Neural crest cell (in vitro differentiated cells): ENCODE measurements around the gene SPINT1. TPM values are rescaled to one million over a fixed set of nuclear protein-coding genes. Genes with fewer than 3 reads are reported as not detected.

Experiments used
- DNase-seq: peaks from one replicate; pipeline ENCODE4 v3.0.0; 2021; ENCODE audit warnings: low read depth, mixed read lengths, low spot score
- H3K27ac Mint-ChIP-seq: one replicate; pipeline ENCODE4 v1.8.0; 2021; ENCODE audit warnings: mild to moderate bottlenecking, mixed read lengths; ENCODE audit not compliant: unreplicated experiment
- H3K27me3 Mint-ChIP-seq: 2 replicates; pipeline ENCODE4 v1.8.0; 2021; ENCODE audit warnings: low read depth, mild to moderate bottlenecking, mixed read lengths
- H3K36me3 Mint-ChIP-seq: 2 replicates; pipeline ENCODE4 v1.8.0; 2021; ENCODE audit warnings: low read depth, mild to moderate bottlenecking, mixed read lengths
- H3K4me1 Mint-ChIP-seq: 2 replicates; pipeline ENCODE4 v1.8.0; 2021; ENCODE audit warnings: mixed read lengths
- H3K4me3 Mint-ChIP-seq: one replicate; pipeline ENCODE4 v1.8.0; 2021; ENCODE audit warnings: mild to moderate bottlenecking, mixed read lengths
- H3K9me3 Mint-ChIP-seq: 2 replicates; pipeline ENCODE4 v1.8.0; 2021; ENCODE audit warnings: mixed read lengths
- total RNA-seq: library from RNA; stranded (reverse); gene quantifications from 2 replicates; pipeline ENCODE4 v1.2.1, GENCODE V29; 2021
- TF ChIP-seq, protein P1 (sequence below): fragments of 200-600 bp; sonication (generic); conservative IDR thresholded peaks from 2 replicates; pipeline ENCODE4 v1.5.0; 2021; ENCODE audit warnings: antibody characterized with exemption, mild to moderate bottlenecking

SPINT1 gene
- total RNA-seq, 1 donor from 2014 or later: 1.0 TPM

DNA sequence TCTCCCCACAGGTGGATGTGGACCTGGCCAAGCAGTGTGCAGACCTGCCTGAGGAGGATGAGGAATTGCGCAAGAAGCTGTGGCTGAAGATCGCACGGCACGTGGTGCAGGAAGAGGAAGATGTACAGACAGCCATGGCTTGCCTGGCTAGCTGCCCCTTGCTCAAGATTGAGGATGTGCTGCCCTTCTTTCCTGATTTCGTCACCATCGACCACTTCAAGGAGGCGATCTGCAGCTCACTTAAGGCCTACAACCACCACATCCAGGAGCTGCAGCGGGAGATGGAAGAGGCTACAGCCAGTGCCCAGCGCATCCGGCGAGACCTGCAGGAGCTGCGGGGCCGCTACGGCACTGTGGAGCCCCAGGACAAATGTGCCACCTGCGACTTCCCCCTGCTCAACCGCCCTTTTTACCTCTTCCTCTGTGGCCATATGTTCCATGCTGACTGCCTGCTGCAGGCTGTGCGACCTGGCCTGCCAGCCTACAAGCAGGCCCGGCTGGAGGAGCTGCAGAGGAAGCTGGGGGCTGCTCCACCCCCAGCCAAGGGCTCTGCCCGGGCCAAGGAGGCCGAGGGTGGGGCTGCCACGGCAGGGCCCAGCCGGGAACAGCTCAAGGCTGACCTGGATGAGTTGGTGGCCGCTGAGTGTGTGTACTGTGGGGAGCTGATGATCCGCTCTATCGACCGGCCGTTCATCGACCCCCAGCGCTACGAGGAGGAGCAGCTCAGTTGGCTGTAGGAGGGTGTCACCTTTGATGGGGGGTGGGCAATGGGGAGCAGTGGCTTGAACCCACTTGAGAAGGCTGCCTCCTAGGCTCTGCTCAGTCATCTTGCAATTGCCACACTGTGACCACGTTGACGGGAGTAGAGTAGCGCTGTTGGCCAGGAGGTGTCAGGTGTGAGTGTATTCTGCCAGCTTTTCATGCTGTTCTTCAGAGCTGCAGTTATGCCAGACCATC lies 59.0 kb downstream of the SPINT1 start:
- Mint-ChIP-seq H3K9me3 (no peaks in the 10 kb centered on the region), H3K36me3 (peaks cover 2% of the 10 kb centered on the region), H3K27me3 (no peaks in the 10 kb centered on the region), H3K4me1 (peaks cover 11% of the 10 kb centered on the region), H3K4me3 (peak overlapping the region; percentile 15), H3K27ac (peak overlapping the region; percentile 35)
- no peak for DNase-seq
- TF ChIP-seq, protein P1, sequence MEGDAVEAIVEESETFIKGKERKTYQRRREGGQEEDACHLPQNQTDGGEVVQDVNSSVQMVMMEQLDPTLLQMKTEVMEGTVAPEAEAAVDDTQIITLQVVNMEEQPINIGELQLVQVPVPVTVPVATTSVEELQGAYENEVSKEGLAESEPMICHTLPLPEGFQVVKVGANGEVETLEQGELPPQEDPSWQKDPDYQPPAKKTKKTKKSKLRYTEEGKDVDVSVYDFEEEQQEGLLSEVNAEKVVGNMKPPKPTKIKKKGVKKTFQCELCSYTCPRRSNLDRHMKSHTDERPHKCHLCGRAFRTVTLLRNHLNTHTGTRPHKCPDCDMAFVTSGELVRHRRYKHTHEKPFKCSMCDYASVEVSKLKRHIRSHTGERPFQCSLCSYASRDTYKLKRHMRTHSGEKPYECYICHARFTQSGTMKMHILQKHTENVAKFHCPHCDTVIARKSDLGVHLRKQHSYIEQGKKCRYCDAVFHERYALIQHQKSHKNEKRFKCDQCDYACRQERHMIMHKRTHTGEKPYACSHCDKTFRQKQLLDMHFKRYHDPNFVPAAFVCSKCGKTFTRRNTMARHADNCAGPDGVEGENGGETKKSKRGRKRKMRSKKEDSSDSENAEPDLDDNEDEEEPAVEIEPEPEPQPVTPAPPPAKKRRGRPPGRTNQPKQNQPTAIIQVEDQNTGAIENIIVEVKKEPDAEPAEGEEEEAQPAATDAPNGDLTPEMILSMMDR: no peak

DNA sequence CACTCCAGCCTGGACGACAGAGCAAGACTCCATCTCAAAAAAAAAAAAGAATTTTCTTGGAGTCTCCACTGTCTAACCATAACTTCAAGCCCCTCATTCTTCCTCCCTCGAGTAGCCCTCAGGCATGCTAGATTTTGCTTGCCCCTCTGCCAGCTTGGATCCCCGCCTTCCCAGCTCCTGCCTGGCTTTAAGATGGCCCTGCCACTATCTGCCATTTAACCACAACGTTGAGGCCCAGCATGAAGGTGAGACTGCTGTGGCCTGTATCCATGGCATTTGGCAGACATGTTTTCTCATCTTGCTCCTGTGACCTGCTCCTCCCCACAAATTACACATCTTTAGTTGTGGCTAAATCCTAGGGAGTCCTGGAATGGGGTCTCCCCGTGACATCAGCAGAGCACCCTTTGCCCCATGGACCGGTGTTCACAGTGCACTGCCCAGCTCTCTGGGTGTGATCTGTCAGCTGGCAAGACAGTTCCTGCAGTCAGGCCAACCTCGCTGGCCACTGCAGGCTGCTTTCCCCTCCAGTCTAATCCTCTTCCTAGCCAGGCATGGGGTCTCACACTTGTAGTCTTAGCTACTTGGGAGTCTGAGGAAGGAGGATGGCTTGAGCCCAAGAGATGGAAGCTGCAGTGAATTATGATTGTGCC lies 60.8 kb downstream of the SPINT1 start:
- Mint-ChIP-seq H3K27ac (no peak overlapping the region), H3K9me3 (no peaks in the 10 kb centered on the region), H3K27me3 (no peaks in the 10 kb centered on the region), H3K36me3 (no peaks in the 10 kb centered on the region), H3K4me3 (no peak overlapping the region), H3K4me1 (peaks cover 18% of the 10 kb centered on the region)
- no peak for DNase-seq
- TF ChIP-seq, protein P1: no peak

DNA sequence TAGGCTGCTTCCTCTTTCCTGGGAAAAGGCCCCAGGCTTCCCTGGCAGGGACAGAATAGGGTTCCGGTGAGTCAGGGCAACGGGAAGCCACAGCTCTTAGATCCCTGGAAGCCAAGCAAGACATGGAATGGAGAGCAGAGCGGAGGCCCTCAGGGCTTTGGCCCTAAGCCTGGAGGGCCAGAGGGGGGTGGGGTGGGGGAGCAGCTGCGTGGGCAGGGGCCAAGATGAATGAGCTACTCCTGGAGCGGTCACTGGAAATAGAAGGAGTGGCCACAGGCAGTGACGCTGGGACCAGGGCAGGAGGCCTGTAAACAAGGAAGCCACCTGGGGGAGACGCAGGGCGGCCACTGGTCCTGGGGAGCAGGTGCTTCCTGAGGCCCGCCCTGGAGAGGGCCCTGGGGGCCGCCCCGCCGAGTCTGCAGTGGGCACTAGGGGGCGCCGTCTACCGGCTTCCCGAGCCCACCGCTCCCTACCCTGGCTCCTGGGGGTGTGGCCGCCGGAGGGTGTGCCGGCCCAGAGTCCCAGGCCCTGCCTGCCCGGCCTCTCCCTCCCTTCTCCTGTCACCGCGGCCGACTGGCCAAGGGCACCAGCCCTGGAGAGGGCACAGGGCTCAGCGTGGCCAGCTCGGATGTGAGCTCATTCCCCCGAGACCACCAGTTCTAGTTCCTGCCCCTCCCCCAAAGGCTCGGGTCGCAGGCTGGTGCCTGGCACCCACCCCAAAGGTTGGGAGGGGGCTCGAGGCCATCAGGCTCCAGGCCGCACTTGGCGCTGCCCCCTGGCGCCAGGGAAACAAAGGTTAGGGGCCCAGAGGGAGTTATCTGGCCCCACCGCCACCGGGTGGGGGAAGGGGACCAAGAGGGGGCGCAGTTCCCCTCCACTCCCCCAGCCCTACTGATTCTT lies 62.5 kb downstream of the SPINT1 start:
- Mint-ChIP-seq H3K27me3 (no peaks in the 10 kb centered on the region), H3K4me1 (peaks cover 33% of the 10 kb centered on the region), H3K9me3 (no peaks in the 10 kb centered on the region), H3K27ac (no peak overlapping the region), H3K36me3 (no peaks in the 10 kb centered on the region), H3K4me3 (no peak overlapping the region)
- peak; percentile 85 for DNase-seq
- TF ChIP-seq, protein P1: peak; percentile 92

DNA sequence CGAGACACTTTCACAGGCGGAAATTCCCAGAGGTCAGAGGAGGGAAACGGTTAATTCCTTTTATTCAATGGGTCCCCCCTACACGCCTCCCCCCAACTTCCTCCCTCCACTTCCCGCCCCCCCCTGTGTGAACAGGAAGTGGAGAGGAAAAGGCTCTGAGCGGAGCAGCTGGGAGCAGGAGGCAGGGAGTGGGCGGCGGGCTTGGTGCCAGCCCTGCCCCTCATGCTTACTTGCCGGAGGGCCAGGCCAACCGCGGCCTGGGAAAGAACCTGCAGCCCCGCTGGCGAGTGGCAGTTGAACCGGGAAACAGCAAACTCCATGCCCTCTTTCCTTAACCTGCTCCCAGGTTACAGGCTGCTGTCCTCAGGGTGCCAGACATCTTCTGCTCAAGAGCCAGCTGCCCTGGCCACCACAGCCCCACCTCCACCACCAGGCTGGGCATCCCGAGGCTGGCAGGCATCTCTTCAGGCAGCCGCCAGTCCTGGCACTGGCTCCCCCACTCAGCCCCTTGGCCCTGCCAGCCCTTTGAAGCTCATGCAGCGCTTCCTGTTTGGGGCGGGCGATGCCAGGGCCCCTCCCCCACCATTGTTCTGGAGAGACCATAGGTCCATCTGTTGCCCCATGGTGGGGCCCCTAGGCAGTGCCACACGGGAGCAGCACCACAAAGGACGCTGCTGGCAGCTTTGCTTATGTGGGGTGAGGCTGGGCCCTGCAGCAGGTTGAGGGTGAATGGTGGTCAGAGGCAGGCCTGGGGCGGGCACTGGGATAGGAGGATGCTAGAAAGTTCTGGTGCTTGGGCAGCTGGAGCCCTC lies 63.3 kb downstream of the SPINT1 start:
- DNase-seq: no peak
- Mint-ChIP-seq H3K36me3 (no peaks in the 10 kb centered on the region), H3K27me3 (no peaks in the 10 kb centered on the region)

More for the DNA sequence above, 63.3 kb downstream of the SPINT1 start:
- Mint-ChIP-seq H3K4me3 (no peak overlapping the region), H3K27ac (no peak overlapping the region), H3K9me3 (no peaks in the 10 kb centered on the region), H3K4me1 (peaks cover 38% of the 10 kb centered on the region)
- TF ChIP-seq, protein P1: no peak

Other genes starting within 250 kb of the SPINT1 start
- 33.4 and 35.3 TPM in 2 replicates for gene KNL1, start 249.8 kb upstream of the SPINT1 start, total RNA-seq
- 28.9 and 29.2 TPM in 2 replicates for gene RAD51, start 148.9 kb upstream of the SPINT1 start, total RNA-seq
- 30.7 and 32.2 TPM in 2 replicates for gene RMDN3, start 88.8 kb upstream of the SPINT1 start, total RNA-seq
- 9.1 and 9.9 TPM in 2 replicates for gene GCHFR, start 80.0 kb upstream of the SPINT1 start, total RNA-seq
- 0.44 and 0.61 TPM in 2 replicates for gene C15orf62, start 74.1 kb upstream of the SPINT1 start, total RNA-seq
- 24.2 and 25.5 TPM in 2 replicates for gene ZFYVE19, start 37.0 kb upstream of the SPINT1 start, total RNA-seq
- 39.3 and 44.5 TPM in 2 replicates for gene DNAJC17, start 36.6 kb upstream of the SPINT1 start, total RNA-seq
- gene PPP1R14D, start 15.3 kb upstream of the SPINT1 start, total RNA-seq: not detected in 2 replicates
- gene RHOV, start 30.2 kb downstream of the SPINT1 start, total RNA-seq: 0.80 and 1.0 TPM in 2 replicates
- gene VPS18, start 50.4 kb downstream of the SPINT1 start, total RNA-seq: 26.9 and 28.2 TPM in 2 replicates
- gene DLL4, start 85.3 kb downstream of the SPINT1 start, total RNA-seq: 1.7 and 2.0 TPM in 2 replicates
- gene CHAC1, start 109.4 kb downstream of the SPINT1 start, total RNA-seq: 6.7 and 6.8 TPM in 2 replicates